Mesendoderm (in vitro differentiated cells): ENCODE data around the gene CA14.

Experiments used
- DNase-seq: peaks from one replicate; pipeline ENCODE4 v3.0.0; 2013
- H2AK5ac ChIP-seq: 2 replicates; pipeline ENCODE4 v1.6.1; 2013; ENCODE audit warnings: low read length, inconsistent platforms
- H2BK120ac ChIP-seq: 2 replicates; pipeline ENCODE4 v1.6.1; 2013; ENCODE audit warnings: low read depth, mild to moderate bottlenecking, low read length, moderate library complexity, mixed read lengths
- H2BK15ac ChIP-seq: replicated peaks from 2 replicates; pipeline ENCODE4 v1.6.1; 2013; ENCODE audit warnings: low read depth, mild to moderate bottlenecking, moderate library complexity
- H2BK5ac ChIP-seq: 2 replicates; pipeline ENCODE4 v1.6.1; 2013; ENCODE audit warnings: low read length, inconsistent platforms
- H3K18ac ChIP-seq: 2 replicates; pipeline ENCODE4 v1.6.1; 2013; ENCODE audit warnings: mild to moderate bottlenecking, low read length, mixed read lengths
- H3K23ac ChIP-seq: one replicate; pipeline ENCODE4 v1.6.1; 2013; ENCODE audit warnings: low read length
- H3K27ac ChIP-seq: 2 replicates; pipeline ENCODE4 v1.5.1; 2013; ENCODE audit warnings: low read depth, mild to moderate bottlenecking, inconsistent platforms, low read length, moderate library complexity
- H3K27me3 ChIP-seq: 2 replicates; pipeline ENCODE4 v1.6.1; 2013; ENCODE audit warnings: low read length, control low read depth, mild to moderate bottlenecking, inconsistent platforms; ENCODE audit not compliant: insufficient read depth, poor library complexity
- H3K36me3 ChIP-seq: 2 replicates; pipeline ENCODE4 v1.6.1; 2013; ENCODE audit warnings: low read length, inconsistent platforms; ENCODE audit not compliant: control insufficient read depth, insufficient read depth
- H3K4ac ChIP-seq: one replicate; pipeline ENCODE4 v1.6.1; 2013; ENCODE audit warnings: low read depth, mild to moderate bottlenecking, low read length, moderate library complexity
- H3K4me1 ChIP-seq: 2 replicates; pipeline ENCODE4 v1.6.1; 2013; ENCODE audit warnings: low read depth, low read length, inconsistent platforms; ENCODE audit not compliant: control insufficient read depth
- H3K4me2 ChIP-seq: 2 replicates; pipeline ENCODE4 v1.6.1; 2013; ENCODE audit warnings: low read length
- H3K4me3 ChIP-seq: 2 replicates; pipeline ENCODE4 v1.5.1; 2013; ENCODE audit warnings: mild to moderate bottlenecking, low read length
- H3K56ac ChIP-seq: one replicate; pipeline ENCODE4 v1.6.1; 2013; ENCODE audit warnings: low read length
- H3K79me1 ChIP-seq: 2 replicates; pipeline ENCODE4 v1.6.1; 2013; ENCODE audit warnings: low read length, inconsistent platforms
- H3K79me2 ChIP-seq: 2 replicates; pipeline ENCODE4 v1.6.1; 2013; ENCODE audit warnings: mild to moderate bottlenecking, low read length; ENCODE audit not compliant: control insufficient read depth, insufficient read depth
- H3K9ac ChIP-seq: 2 replicates; pipeline ENCODE4 v1.6.1; 2013; ENCODE audit warnings: low read length, inconsistent platforms
- H4K5ac ChIP-seq: one replicate; pipeline ENCODE4 v1.6.1; 2013; ENCODE audit warnings: low read length
- H4K8ac ChIP-seq: one replicate; pipeline ENCODE4 v1.6.1; 2013; ENCODE audit warnings: low read depth, mild to moderate bottlenecking, control low read depth, low read length, moderate library complexity
- WGBS: extraction: QIAGEN DNeasy Blood & Tissue Kit; methylation state at CpG from one replicate; pipeline ENCODE4 v1.1.7; 2013; ENCODE audit warnings: low lambda C conversion rate, missing lambda C conversion rate; ENCODE audit not compliant: insufficient coverage; ENCODE audit errors: extremely low coverage; 5-methylcytosine and 5-hydroxymethylcytosine counted together

CA14 gene

DNA sequence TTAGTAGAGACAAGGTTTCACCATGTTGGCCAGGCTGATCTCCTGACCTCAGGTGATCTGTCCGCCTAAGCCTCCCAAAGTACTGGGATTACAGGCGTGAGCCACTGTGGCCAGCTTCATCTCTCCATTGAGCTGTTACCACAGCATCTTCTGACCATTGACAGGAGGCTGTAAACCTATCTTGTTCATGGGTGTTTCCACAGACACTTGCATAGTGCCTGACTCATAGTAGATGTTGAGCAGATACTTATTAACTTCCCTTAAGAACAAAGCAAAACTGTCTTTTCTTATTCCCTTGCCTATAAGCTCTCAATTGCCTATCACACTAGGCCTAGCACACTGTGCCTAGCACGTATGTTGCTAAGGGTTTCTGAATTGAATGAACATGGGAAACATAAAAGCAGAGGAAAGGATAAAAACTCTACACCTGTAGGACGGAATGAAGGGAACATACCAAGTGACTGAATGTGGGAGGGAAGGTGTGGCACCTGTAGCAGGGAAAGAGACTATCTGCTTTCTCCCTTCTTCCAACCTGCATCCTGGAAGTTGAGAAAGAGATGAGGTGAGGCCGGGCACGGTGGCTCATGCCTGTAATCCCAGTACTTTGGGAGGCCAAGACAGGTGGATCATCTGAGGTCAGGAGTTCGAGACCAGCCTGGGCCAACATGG is 13.9 kb downstream of the CA14 start:
- Histone ChIP-seq H3K18ac (no peak overlapping the region), H3K4ac (no peak overlapping the region), H4K5ac (no peak overlapping the region), H3K79me1 (peaks cover 16% of the 10 kb centered on the region), H3K4me3 (no peak overlapping the region), H2BK15ac (no peak overlapping the region), H3K79me2 (peaks cover 20% of the 10 kb centered on the region), H3K27ac (no peak overlapping the region), H2AK5ac (peak overlapping the region; percentile 58), H3K9ac (no peak overlapping the region), H3K23ac (no peak overlapping the region), H4K8ac (no peak overlapping the region), H2BK120ac (no peak overlapping the region), H3K56ac (no peak overlapping the region), H3K36me3 (peaks cover 1% of the 10 kb centered on the region), H3K27me3 (no peaks in the 10 kb centered on the region), H2BK5ac (no peak overlapping the region), H3K4me1 (peaks cover 10% of the 10 kb centered on the region), H3K4me2 (no peak overlapping the region)
- WGBS: no CpG with 5 or more reads among the region's 7 CpGs
- DNase-seq: no peak

DNA sequence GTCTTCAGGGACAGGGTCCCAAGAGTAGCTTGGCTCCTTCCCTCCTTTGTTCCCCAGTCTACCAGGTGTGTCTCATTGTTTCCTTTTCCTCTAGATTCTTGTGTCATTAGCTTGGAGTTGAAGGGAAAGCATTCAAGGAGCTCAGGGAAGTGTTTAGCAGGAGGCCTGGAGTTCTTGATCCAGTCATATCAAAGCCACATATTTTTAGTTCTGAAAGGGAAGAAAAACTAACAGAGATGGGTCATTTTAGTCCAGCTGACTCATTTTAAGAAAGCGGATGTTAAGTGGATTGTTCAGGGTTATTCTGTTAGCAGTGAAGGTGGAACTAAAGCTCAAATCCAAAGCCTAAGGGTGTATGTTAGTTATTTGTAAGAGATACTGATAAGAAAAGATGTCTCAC is 15.7 kb downstream of the CA14 start:
- H3K18ac ChIP-seq: no peak overlapping the region
- H2BK15ac ChIP-seq: no peak overlapping the region
- H2BK120ac ChIP-seq: no peak overlapping the region
- H3K56ac ChIP-seq: no peak overlapping the region
- peaks cover 3% of the 10 kb centered on the region for H3K4me1 ChIP-seq
- H4K8ac ChIP-seq: no peak overlapping the region
- no peak overlapping the region for H3K27ac ChIP-seq
- peaks cover under 1% of the 10 kb centered on the region for H3K79me1 ChIP-seq
- no peaks in the 10 kb centered on the region for H3K36me3 ChIP-seq
- no peak for DNase-seq
- no peak overlapping the region for H3K23ac ChIP-seq
- no peaks in the 10 kb centered on the region for H3K27me3 ChIP-seq
- no peak overlapping the region for H3K4me3 ChIP-seq
- no peak overlapping the region for H4K5ac ChIP-seq
- no CpG with 5 or more reads among the region's 1 CpG for WGBS
- H3K79me2 ChIP-seq: peaks cover 3% of the 10 kb centered on the region
- H3K4me2 ChIP-seq: no peak overlapping the region
- H2BK5ac ChIP-seq: no peak overlapping the region
- H3K9ac ChIP-seq: peak overlapping the region; percentile 69
- no peak overlapping the region for H3K4ac ChIP-seq
- H2AK5ac ChIP-seq: no peak overlapping the region

DNA sequence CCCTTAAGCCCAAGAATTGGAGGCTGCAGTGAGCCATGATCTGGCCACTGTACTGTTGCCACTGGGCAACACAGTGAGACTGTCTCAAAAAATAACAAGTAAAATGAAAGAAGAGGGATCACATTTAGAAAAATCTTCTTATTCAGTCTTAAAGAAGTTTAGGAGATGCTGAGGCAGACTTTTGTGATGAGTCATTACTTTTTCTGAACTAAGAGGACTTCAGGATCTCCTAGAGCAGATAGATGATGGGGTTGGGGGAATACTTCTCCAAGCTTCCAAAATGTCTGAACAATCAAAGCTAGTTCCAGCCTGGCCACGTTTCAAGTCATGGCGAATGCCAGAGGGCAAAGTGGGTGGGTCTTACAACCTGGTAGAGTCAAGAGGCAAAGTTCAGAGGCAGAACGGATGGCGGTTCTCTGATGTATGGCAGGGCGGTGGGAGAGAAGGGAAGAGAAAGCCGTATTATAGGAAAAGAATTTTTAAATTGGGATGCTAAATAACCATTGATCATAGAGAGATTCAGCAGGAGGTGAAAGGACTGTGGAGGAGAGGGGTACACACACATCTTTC is 22.6 kb downstream of the CA14 start:
- no CpG with 5 or more reads among the region's 6 CpGs for WGBS

DNA sequence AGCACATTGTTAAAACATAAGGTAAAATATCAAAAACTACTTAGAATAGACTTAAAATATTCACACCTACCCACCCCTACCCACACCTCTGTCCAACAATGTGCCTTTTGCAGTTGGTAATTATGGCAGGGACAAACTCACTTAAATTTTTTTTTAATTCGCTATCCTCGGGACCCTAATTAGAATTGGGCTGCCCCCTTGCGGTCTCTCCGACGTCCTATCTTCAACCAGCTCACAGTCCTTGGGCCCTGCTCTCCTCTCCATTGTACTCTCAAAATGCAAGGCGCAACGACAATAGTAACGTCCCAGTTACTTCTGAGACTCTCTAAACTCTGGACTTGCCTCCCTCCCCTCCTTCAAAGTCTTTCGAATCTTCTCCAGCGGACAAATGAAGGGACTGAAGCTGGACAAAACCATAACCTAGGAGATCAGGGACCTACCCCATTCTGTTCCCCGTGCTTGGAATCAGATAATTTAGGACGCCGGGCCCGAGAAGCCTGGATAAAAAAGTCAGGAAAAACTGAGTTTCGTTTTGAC is 23.7 kb downstream of the CA14 start:
- Histone ChIP-seq H2BK15ac (no peak overlapping the region), H3K9ac (peak overlapping the region; percentile 39), H4K8ac (no peak overlapping the region), H3K27me3 (peaks cover 3% of the 10 kb centered on the region), H3K79me2 (no peaks in the 10 kb centered on the region), H3K4me2 (peak overlapping the region; percentile 27), H2BK5ac (no peak overlapping the region), H3K23ac (no peak overlapping the region), H2AK5ac (no peak overlapping the region), H4K5ac (no peak overlapping the region), H2BK120ac (no peak overlapping the region), H3K4me3 (peak overlapping the region; percentile 28), H3K27ac (no peak overlapping the region), H3K4ac (no peak overlapping the region), H3K56ac (peak overlapping the region; percentile 53), H3K4me1 (peaks cover 4% of the 10 kb centered on the region), H3K18ac (peak overlapping the region; percentile 63), H3K36me3 (no peaks in the 10 kb centered on the region), H3K79me1 (no peaks in the 10 kb centered on the region)
- WGBS: no CpG with 5 or more reads among the region's 15 CpGs
- DNase-seq: peak; percentile 86

More for the DNA sequence above, 22.6 kb downstream of the CA14 start:
- Histone ChIP-seq H3K4ac (no peak overlapping the region), H3K4me2 (no peak overlapping the region), H4K8ac (no peak overlapping the region), H2BK5ac (no peak overlapping the region), H3K36me3 (no peaks in the 10 kb centered on the region), H2BK120ac (no peak overlapping the region), H3K27me3 (peaks cover 3% of the 10 kb centered on the region), H3K18ac (no peak overlapping the region), H2AK5ac (no peak overlapping the region), H3K56ac (no peak overlapping the region), H3K4me1 (peaks cover 4% of the 10 kb centered on the region), H3K9ac (no peak overlapping the region), H4K5ac (no peak overlapping the region), H3K27ac (no peak overlapping the region), H3K79me1 (no peaks in the 10 kb centered on the region), H2BK15ac (no peak overlapping the region), H3K23ac (no peak overlapping the region), H3K79me2 (no peaks in the 10 kb centered on the region), H3K4me3 (no peak overlapping the region)
- DNase-seq: no peak

DNA sequence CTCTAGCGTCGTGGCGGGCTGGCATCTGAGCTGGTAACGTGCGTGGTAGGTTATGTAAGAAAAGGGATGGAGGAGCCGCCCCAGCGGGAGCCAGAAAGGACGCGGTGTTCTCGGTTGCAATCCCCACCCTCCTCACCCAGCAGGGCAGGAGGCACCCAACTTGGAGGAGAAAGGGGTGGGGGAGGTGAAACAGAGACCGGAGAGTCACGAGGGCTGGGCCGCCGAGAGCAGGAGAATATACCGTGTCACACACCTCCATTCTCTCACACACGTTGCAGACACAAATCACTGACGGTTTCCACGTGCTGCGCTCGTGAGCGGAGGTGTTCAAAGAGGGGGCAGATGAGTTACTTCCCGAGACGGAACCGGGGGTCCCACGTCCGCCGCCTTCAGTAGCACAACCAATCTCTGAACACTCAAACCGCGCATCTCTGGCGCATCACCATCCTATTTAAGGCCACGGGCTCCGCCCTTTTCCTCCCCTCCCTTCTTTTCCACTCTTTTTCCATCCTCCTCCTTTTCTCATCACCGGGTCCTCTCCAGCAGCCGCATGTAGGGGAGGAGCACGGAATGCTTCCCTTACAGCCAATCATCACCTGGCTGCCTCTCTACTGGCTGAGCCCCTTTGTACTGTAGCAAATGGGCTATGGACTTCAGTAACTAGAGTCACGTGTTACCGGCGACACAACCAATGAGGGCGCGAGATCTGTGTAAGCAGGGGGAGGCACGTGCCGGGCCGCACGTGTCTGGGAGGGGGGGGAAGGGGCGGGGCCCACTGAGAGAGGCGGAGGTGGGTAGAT is 24.4 kb downstream of the CA14 start, which contains the start of gene CIART:
CIART (plus strand) TSS at position 797 of the 800 bp plus-strand sequence. CDS start 714 bp downstream, outside the sequence.
- H2BK120ac ChIP-seq: no peak within 1 kb of the TSS
- peak within 1 kb of the TSS; percentile 77 for H3K4me2 ChIP-seq
- DNase-seq: peak; percentile 99

More for the DNA sequence above, 24.4 kb downstream of the CA14 start, which contains the start of gene CIART:
- Histone ChIP-seq H3K27me3 (peaks cover 3% of the 10 kb centered on the region), H3K56ac (peak within 1 kb of the TSS; percentile 85), H3K36me3 (no peaks in the 10 kb centered on the region), H2BK15ac (no peak within 1 kb of the TSS), H3K4me3 (peak within 1 kb of the TSS; percentile 31), H3K27ac (no peak within 1 kb of the TSS), H3K79me1 (no peaks in the 10 kb centered on the region), H3K18ac (peak within 1 kb of the TSS; percentile 63), H4K5ac (no peak within 1 kb of the TSS), H3K79me2 (no peaks in the 10 kb centered on the region), H3K4ac (no peak within 1 kb of the TSS), H2AK5ac (no peak within 1 kb of the TSS), H2BK5ac (no peak within 1 kb of the TSS), H4K8ac (no peak within 1 kb of the TSS), H3K23ac (no peak within 1 kb of the TSS), H3K4me1 (peaks cover 4% of the 10 kb centered on the region), H3K9ac (peak within 1 kb of the TSS; percentile 53)
- no CpG with 5 or more reads among the region's 46 CpGs for WGBS
